Peyer's patch (tissue), 4 donors: ENCODE measurements around the gene IDH3G. TPM values are rescaled to one million over a fixed set of nuclear protein-coding genes. Genes with fewer than 3 reads are reported as not detected.

ENCODE experiments used
- DNase-seq, 3 donors: peaks; one replicate each; pipeline ENCODE4 v3.0.0-alpha.2; 2017 to 2019
- H3K27ac ChIP-seq, 4 donors: fragments of 200-600 bp; sonication (generic); one replicate each; pipeline ENCODE4 v1.5.1; 2016 to 2019
- H3K27me3 ChIP-seq, 2 donors: fragments of 200-600 bp; sonication (generic); one replicate each; pipeline ENCODE4 v1.5.1; 2019
- H3K36me3 ChIP-seq, 3 donors: fragments of 200-600 bp; sonication (generic); one replicate each; pipeline ENCODE4 v1.5.1; 2016 to 2019
- H3K4me1 ChIP-seq, 4 donors: fragments of 200-600 bp; sonication (generic); one replicate each; pipeline ENCODE4 v1.5.1; 2016 to 2019
- H3K4me3 ChIP-seq, 4 donors: fragments of 200-600 bp; sonication (generic); 1 replicate in 3 of 4; 2 replicates in 1 of 4; pipeline ENCODE4 v1.5.1; 2016 to 2019; ENCODE audit warnings: mild to moderate bottlenecking in 1 of 4
- H3K9me3 ChIP-seq, 4 donors: fragments of 200-600 bp; sonication (generic); one replicate each; pipeline ENCODE4 v1.5.1; 2016 to 2019; ENCODE audit warnings: mild to moderate bottlenecking in 1 of 4
- POLR2A ChIP-seq, 2 donors: fragments of 450-650 bp; IDR thresholded peaks; one replicate each; pipeline ENCODE4 v1.5.1; 2017; ENCODE audit warnings: antibody characterized with exemption in 2 of 2, mild to moderate bottlenecking in 2 of 2, moderate library complexity in 2 of 2
- total RNA-seq, 4 donors: library from RNA; depleted of rRNA; stranded (reverse); fragments of >200 nt; gene quantifications; one replicate each; pipeline ENCODE4 v1.1.0, GENCODE V29; 2016
- TF ChIP-seq, protein P1 (sequence below), 6 experiments: fragments of 450-650 bp in 4 of 6; fragments of 200-600 bp in 2 of 6; sonication (generic) in 1 of 6; IDR thresholded peaks; one replicate each; pipeline ENCODE4 v1.5.1; 2017 to 2019; ENCODE audit warnings: antibody characterized with exemption in 6 of 6, mild to moderate bottlenecking in 3 of 6, moderate library complexity in 1 of 6

Gene IDH3G
- total RNA-seq, 4 donors from 2014 or later = 108 to 153 (median 126) TPM

DNA sequence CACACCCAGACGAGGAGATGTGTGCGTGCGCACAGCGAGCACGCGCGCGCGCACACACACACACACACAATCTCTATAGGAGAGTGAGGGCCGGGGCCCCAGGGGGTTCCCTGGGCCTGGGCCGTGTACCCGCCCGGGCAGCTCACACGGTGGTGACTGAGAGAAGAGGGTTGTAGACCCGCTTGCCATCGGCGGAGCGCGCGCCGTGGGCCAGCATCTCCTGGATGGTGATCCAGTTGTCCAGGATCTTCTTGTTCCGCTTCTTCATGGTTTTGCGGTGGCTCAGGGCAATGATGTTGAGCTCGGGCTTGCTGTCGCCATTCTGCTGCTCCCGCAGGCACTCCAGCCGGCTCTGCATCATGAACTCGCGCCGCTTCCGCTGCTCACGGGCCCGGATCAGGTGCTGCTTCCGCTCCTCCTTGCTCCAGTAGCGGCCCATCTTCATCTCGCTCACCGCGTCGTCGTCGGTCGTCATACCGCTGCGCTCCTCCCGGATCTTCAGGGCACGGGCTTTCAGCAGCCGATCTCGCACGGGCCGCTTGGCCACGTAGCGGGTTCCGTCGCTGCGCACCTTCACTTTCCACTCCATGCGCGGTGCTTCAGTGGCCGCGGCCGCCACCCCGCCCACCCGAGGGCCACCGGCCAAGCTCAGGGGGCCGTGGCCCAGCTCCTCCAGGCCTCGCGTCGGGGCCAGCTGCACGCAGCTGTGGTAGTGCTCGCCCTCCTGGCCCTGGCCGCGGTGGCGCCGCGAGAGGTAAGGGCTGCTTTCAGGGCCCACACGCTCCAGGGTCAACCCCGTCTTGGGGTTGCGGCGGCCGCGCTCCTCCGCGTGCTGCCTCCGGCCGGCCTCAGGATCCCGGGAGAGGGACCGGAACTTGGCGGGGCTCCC is 9.3 kb upstream of the IDH3G start:
- H3K36me3 ChIP-seq = peaks cover 0 to 3% (median 0%) of the 10 kb centered on the region in 3 donors
- H3K27me3 ChIP-seq = no peaks in the 10 kb centered on the region
- H3K27ac ChIP-seq = no peak overlapping the region
- no peak for TF ChIP-seq POLR2A (IDR thresholded peaks at IDR 0.05)
- TF ChIP-seq, protein P1, sequence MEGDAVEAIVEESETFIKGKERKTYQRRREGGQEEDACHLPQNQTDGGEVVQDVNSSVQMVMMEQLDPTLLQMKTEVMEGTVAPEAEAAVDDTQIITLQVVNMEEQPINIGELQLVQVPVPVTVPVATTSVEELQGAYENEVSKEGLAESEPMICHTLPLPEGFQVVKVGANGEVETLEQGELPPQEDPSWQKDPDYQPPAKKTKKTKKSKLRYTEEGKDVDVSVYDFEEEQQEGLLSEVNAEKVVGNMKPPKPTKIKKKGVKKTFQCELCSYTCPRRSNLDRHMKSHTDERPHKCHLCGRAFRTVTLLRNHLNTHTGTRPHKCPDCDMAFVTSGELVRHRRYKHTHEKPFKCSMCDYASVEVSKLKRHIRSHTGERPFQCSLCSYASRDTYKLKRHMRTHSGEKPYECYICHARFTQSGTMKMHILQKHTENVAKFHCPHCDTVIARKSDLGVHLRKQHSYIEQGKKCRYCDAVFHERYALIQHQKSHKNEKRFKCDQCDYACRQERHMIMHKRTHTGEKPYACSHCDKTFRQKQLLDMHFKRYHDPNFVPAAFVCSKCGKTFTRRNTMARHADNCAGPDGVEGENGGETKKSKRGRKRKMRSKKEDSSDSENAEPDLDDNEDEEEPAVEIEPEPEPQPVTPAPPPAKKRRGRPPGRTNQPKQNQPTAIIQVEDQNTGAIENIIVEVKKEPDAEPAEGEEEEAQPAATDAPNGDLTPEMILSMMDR (IDR thresholded peaks at IDR 0.05) = no peak
- H3K4me1 ChIP-seq = no peaks in the 10 kb centered on the region
- no peak for DNase-seq
- no peak overlapping the region for H3K4me3 ChIP-seq
- no peaks in the 10 kb centered on the region for H3K9me3 ChIP-seq

DNA sequence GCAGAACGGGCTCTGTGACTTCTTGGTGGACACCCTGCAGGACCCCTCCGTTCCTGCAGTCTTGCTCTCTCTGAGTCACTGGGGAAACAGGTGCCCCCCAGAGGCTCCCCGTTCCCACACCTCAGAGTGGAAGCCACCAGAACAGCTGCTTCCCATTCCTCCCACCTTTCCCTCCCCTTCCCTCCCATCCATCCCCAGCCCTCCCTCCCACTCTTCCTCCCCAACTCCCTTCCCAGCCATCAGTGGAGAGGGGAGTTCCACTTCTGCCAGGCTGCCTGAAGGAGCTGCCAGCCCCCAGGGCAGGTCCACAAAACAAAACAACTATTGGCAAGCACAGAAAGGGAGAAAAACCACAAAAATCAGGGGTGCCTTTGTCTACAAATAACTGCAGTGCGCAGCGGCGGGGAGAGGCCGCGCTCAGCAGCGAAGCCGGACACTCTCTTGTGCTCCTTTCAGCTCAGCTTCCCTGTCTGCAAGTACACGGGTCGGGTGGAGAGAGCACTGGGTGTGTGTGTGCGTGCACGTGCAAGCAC is 8.4 kb upstream of the IDH3G start:
- DNase-seq = no peak
- peaks cover 0 to 12% (median 0%) of the 10 kb centered on the region in 3 donors for H3K36me3 ChIP-seq
- no peaks in the 10 kb centered on the region for H3K4me1 ChIP-seq
- H3K9me3 ChIP-seq = no peaks in the 10 kb centered on the region
- H3K27ac ChIP-seq = no peak overlapping the region
- no peaks in the 10 kb centered on the region for H3K27me3 ChIP-seq
- H3K4me3 ChIP-seq = no peak overlapping the region
- TF ChIP-seq POLR2A (IDR thresholded peaks at IDR 0.05) = no peak
- TF ChIP-seq, protein P1 (IDR thresholded peaks at IDR 0.05) = no peak

DNA sequence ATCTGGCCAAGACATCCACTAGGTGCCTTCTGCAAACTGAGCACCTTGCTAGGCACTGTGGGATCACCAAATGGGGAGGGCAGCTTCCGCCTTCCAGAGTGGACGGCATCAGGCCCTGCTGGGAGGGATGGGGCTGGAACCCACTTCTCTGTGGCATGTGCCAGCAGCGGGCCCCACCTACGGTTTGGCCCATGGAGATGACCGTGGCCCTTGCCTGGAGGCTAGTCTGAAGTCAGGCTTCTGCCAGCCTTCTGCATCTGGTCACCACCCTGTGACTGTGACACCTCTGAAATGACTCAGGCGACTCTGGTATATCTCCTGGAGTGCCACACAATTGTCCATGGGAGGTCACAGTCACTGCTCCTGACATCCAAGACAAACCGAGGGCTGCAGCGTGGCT is 7.5 kb upstream of the IDH3G start:
- Histone ChIP-seq H3K27me3 (no peaks in the 10 kb centered on the region), H3K4me3 (no peak overlapping the region), H3K9me3 (no peaks in the 10 kb centered on the region), H3K4me1 (no peaks in the 10 kb centered on the region), H3K27ac (no peak overlapping the region), H3K36me3 (peaks cover 0 to 20% (median 0%) of the 10 kb centered on the region in 3 donors)
- TF ChIP-seq, protein P1 (IDR thresholded peaks at IDR 0.05) = no peak
- TF ChIP-seq POLR2A (IDR thresholded peaks at IDR 0.05) = no peak
- no peak for DNase-seq

DNA sequence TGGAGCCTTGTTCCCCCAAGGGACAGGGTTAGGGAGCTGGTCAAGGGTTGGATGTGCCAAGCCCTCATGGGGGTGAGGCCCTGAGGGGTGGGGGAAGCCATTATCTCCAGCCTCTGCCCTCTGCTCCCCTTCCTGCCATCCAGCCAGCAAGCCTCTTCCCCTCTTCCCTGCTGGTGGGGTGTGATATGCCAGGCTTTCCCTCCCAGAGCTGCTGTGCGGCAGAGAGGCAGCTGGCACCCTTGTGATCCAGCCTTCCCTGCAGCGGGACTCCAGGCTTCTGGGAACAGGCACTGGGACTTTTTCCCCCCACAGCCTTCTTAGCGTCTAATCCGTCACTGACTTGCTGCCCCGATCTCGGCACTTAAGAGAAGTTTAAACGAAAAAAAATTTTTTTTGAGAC is 6.6 kb upstream of the IDH3G start:
- TF ChIP-seq, protein P1 (IDR thresholded peaks at IDR 0.05) = no peak
- TF ChIP-seq POLR2A (IDR thresholded peaks at IDR 0.05) = no peak
- Histone ChIP-seq H3K27me3 (no peaks in the 10 kb centered on the region), H3K4me1 (peaks cover 0 to 5% (median 0%) of the 10 kb centered on the region in 4 donors), H3K27ac (no peak overlapping the region), H3K9me3 (no peaks in the 10 kb centered on the region), H3K4me3 (no peak overlapping the region), H3K36me3 (peaks cover 0 to 20% (median 0%) of the 10 kb centered on the region in 3 donors)
- DNase-seq = no peak

DNA sequence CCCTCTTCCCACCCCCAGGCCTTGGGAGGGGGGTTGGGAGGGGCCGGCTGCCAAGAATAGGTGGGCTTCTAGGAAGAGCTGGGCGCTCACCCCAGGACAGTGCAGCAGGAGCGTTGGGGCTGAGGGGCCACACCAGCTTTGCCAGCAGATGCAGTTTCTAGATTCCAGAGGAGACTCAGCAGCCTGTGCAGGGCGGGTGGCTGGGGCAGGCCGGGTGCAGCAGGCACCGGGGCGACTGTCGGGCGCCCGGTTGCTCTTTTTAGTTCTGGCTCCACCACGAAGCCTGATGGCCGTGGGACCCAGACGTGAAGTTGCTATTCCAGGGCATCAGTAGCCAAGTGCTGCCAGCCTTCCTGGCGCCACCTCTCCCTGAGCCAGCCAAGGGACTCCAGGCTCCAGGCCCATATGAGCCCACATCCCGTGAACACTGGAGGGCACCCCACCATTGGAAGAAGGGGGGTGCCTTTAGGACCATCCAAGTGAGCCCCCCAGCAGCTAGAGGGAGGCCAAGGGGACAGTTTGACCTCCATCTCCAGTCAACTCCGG is 6.1 kb upstream of the IDH3G start:
- no peak for TF ChIP-seq POLR2A (IDR thresholded peaks at IDR 0.05)
- TF ChIP-seq, protein P1 (IDR thresholded peaks at IDR 0.05) = no peak
- Histone ChIP-seq H3K36me3 (peaks cover 0 to 20% (median 0%) of the 10 kb centered on the region in 3 donors), H3K4me1 (peaks cover 0 to 9% (median 0%) of the 10 kb centered on the region in 4 donors), H3K27me3 (no peaks in the 10 kb centered on the region), H3K27ac (no peak overlapping the region), H3K9me3 (no peaks in the 10 kb centered on the region), H3K4me3 (no peak overlapping the region)
- DNase-seq = no peak
